Measurements from ENCODE around the gene SVOP.

- TF ChIP-seq CTCF (IDR thresholded peaks at IDR 0.05) (no peak), POLR2A (IDR thresholded peaks at IDR 0.05) (no peak)
Measured at GRCh38 chr12:108875682-108876361, 145.0 kb downstream of the SVOP start.

All from lower leg skin (tissue), 3 donors.